ENCODE data around the gene JMJD1C. TPM values are rescaled to one million over a fixed set of nuclear protein-coding genes. Genes with fewer than 3 reads are reported as not detected.

The JMJD1C gene
- total RNA-seq, 1 experiment from 2014 or later = 62.5 TPM

DNA sequence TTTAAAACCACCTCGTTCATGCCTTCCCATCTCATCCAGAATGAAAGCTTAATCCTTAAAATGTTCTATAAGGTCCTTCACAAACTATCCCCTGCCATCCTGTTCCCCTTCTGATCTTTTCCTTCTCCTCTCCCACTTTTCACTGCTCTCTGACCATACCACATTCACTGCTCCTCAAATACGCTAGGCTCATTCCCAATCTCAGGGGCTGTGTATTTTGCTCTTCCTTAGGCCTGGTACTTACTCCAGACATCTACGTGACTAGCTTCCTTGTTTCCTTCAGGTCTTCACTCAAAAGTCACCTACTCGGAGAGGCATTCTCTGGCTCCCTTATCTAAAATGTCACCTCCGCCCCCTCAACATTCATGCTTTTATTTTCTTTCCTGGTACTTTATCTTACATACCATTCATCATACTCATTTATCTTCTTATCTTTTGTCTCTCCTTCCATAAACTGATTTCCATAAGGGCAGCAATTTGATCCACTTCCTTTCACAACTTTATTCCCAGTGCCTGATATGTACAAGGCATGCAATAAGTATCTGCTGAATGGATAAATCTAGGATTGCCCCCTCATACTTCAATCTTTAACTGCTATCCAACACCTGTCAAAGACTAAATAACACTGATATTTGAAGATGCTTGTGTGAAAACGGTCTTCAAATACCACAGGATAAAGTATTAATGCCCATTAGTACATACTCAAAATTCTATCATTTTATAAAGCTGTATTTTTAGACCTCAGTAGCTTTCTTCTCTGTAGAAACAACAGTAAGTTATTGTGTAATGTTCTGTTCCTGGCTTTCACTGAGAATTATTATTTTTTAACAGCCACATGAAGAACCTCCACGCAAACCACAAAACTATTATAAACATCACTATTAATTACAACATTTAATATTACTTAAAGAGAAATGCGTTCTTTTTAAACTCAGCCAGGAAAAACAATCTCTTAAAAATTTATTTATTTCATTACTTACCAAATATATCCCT lies 27.0 kb downstream of the JMJD1C start:
- Histone ChIP-seq H3K4me3 (no peak overlapping the region), H3K36me3 (0 out of 2 replicates have a peak, but pooled peaks cover 2% of the 10 kb centered on the region), H3K9me3 (replicated peaks) (no peaks in the 10 kb centered on the region), H3K4me1 (replicated peaks) (peaks cover 4% of the 10 kb centered on the region; the same call in 1 of the 2 replicates), H3K27me3 (replicated peaks) (no peaks in the 10 kb centered on the region), H3K27ac (no peak overlapping the region)
- DNase-seq (ENCODE audit: low read depth in 1 of 2, low spot score in 2 of 2) = no peak

DNA sequence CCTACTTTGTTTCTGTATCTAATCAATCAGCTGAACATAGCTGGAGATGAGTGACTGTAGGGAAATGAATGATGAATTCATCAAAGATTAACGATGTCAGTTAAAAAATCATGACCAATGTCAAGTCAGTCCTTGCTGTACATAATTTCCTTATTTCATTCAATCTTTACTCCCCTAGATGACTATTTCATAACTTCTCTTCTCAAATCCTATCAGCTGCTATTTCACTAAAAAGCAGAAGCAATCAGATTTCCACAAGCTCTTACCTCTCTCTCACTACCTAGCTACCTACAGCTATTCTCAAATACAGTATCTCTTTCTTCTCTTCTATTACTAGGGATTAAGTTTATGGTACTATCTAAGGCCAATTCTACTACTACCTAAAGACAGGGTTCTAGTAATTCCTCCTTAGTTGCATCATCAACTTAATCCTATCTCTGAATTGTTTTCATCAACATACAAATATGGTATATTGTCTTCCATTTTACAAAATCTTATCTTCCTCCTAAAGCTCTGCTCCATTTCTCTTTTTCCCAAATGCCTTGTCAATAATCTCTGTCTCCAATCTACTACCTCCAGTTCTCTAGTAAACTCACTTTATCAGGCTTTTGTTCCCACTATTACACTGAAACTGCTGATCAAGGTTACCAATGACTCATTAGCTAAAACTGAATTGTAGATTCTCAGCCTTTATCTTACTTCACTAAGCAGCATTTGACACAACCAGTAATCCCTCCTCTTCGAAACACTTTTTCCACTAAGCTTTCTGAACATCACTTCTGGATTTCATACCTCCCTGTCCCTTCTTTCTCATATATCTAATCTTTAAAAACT lies 28.4 kb downstream of the JMJD1C start:
- H3K4me1 ChIP-seq (replicated peaks) = peaks cover 8% of the 10 kb centered on the region
- DNase-seq (ENCODE audit: low read depth in 1 of 2, low spot score in 2 of 2) = no peak
- no peaks in the 10 kb centered on the region for H3K27me3 ChIP-seq (replicated peaks)
- H3K4me3 ChIP-seq = no peak overlapping the region
- no peaks in the 10 kb centered on the region for H3K36me3 ChIP-seq
- H3K27ac ChIP-seq = no peak overlapping the region
- H3K9me3 ChIP-seq (replicated peaks) = no peaks in the 10 kb centered on the region

DNA sequence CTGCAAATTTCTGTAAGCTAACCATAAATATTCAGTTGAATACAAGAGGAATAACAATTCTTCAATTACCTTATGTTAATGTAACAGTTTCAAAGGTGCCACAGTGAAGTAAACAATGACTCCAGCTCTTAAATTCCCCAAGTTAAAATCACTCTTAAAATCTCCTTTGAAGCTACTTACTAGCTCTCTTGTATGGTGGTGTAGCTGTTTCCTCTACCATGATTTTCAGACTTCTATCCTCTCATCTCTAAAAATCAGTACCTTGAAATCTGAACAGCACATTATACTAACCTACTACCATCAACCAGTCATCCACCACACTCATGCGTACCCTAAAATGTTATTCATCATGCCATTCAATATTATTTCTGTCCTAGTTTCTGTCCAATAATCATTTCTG lies 29.6 kb downstream of the JMJD1C start:
- no peaks in the 10 kb centered on the region for H3K9me3 ChIP-seq (replicated peaks)
- no peak overlapping the region for H3K27ac ChIP-seq
- H3K4me1 ChIP-seq (replicated peaks) = peaks cover 11% of the 10 kb centered on the region
- H3K27me3 ChIP-seq (replicated peaks) = no peaks in the 10 kb centered on the region
- no peak for DNase-seq (ENCODE audit: low read depth in 1 of 2, low spot score in 2 of 2)
- H3K4me3 ChIP-seq = no peak overlapping the region
- H3K36me3 ChIP-seq = no peaks in the 10 kb centered on the region

DNA sequence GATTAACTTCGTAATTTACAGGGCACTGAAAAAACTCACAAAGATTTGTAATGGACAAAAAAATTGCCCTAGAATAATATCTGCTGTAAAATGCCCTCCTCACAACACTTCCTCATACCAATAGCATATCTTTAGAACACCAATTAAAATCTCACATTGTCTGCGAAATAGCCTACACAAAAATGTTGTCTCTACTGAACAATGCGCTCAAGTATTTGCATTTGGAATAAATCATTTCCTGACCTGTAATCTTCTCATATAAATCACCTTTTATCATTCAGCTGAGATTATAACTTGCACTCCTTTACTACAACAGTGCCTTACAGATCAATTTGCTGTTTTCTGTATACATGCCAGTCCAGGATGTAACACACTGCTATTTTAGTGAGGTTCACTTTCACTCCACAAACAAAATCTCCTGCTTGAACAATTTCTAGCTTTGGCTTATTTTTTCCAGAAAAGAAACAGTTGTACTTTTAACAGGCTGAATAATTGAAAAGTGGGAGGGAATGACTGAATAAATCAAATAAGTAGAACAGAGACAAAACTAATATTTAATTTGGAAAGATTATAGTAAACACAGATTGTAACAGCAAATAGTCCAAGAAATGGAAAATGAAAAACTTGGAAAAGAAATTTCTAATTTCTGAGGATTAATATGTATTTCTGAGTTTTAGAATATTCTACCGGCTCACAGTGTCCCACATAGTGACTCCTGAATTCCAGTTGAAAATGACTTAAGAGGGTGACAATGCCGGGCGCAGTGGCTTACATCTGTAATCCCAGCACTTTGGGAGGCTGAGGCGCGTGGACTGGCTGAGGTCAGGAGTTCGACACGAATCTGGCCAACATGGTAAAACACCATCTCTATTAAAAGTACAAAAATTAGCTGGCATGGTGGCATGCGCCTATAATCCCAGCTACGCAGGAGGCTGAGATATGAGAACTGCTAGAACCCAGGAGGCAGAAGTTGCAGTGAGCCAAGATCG lies 30.6 kb downstream of the JMJD1C start:
- H3K9me3 ChIP-seq (replicated peaks) = no peaks in the 10 kb centered on the region
- H3K4me3 ChIP-seq = no peak overlapping the region
- no peak for DNase-seq (ENCODE audit: low read depth in 1 of 2, low spot score in 2 of 2)
- H3K27me3 ChIP-seq (replicated peaks) = no peaks in the 10 kb centered on the region
- peaks cover 19% of the 10 kb centered on the region for H3K4me1 ChIP-seq (replicated peaks)
- H3K27ac ChIP-seq = no peak overlapping the region
- H3K36me3 ChIP-seq = no peaks in the 10 kb centered on the region

DNA sequence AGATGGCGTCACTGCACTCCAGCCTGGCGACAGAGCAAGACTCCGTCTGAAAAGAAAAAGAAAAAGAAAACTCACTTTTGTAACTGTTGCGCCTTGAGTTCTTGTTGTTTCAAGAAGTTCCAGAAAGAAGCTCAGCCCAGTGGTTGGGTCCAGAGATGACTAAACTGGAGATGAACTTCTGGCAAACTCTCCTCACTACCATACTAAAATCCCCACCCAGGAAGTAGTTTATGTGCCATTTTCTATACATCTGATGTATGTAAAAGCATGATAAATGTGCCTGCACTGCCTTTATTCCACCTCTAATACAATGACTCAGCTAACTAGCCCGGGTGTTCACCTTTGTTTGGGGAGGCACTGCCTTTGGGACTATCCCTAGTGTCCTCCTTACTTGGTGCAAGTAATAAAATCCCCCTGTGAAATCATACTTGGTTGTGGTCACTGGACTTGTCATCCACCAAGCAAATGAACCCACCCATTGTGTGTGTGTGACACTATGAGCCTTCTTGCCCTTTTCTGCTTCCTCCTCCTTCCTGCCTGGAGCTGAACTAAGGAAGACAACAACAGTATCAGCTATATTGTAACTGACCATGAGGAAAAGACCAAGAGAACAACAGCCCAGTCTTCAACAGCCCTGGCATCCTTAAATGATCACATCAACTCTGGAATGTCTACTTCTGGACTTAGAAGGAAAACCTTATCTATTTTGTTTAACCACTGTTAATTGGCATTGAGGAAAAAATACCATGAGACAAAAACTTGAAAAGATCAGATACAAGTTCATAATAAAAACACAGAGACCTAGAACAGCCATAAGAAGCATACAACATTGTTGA lies 33.6 kb downstream of the JMJD1C start:
- Histone ChIP-seq H3K27ac (no peak overlapping the region), H3K27me3 (replicated peaks) (no peaks in the 10 kb centered on the region), H3K4me3 (no peak overlapping the region), H3K9me3 (replicated peaks) (no peaks in the 10 kb centered on the region), H3K4me1 (replicated peaks) (peaks cover 16% of the 10 kb centered on the region), H3K36me3 (no peaks in the 10 kb centered on the region; the same call in 1 of the 2 replicates)
- peak in 1 of 2 experiments; percentile 6 for DNase-seq (ENCODE audit: low read depth in 1 of 2, low spot score in 2 of 2)

DNA sequence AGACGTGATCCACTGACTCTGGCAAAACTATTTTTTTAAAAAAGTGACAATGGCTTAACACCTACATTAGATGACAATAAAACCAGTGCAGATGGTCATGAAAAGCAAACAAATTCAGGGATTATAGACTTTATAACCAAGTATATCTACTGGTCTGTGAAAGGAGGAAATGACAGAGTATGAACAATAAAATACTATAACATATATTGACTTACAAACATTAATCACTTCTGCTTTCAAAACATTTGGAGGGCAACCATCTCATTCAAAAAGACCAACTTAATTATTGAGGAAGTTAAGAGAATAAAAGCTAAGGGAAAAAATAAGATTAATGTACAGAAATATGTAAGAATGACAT lies 34.8 kb downstream of the JMJD1C start:
- no peaks in the 10 kb centered on the region for H3K9me3 ChIP-seq (replicated peaks)
- no peaks in the 10 kb centered on the region; the same call in 1 of the 2 replicates for H3K36me3 ChIP-seq
- no peak for DNase-seq (ENCODE audit: low read depth in 1 of 2, low spot score in 2 of 2)
- no peak overlapping the region for H3K27ac ChIP-seq
- H3K4me3 ChIP-seq = no peak overlapping the region
- H3K27me3 ChIP-seq (replicated peaks) = no peaks in the 10 kb centered on the region
- peaks cover 16% of the 10 kb centered on the region for H3K4me1 ChIP-seq (replicated peaks)

DNA sequence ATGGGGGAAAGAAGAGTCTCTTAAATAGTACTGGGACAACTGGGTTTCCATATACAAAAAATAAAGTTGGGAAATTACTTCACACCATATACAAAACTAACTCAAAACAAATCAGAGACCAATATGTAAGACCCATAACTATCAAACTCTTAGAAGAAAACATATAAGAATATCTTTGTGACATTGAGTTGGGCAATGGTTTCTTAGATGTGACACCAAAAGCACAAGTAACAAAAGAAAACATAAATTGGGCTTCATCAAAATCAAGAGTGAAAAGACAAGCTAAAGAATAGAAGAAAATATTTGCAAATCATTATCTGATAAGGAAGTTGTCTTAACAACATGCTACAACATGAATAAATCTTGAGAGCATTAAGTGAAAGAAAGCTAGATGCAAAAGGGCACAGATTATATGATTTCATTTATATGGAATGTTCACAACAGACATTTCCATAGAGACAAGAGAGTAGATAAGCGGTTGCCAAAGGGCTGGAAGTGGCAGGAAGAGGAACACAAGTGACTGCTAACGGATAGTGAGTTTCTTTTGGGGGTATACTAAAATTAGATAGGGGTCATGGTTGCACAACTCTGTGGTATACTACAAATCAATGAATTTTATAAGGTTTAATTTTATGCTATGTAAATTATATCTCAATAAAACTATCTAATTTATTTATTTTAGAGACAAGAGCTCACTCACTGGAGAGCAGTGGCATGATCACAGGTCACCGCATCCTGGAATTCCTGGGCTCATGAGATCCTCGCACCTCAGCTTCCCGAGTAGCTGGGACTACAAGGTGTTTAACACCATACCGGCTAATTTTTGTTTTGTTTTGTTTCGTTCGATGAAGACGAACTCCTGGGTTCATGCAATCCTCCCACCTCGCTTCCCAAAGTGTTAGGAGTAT lies 35.4 kb downstream of the JMJD1C start:
- no peaks in the 10 kb centered on the region; the same call in 1 of the 2 replicates for H3K36me3 ChIP-seq
- H3K27me3 ChIP-seq (replicated peaks) = no peaks in the 10 kb centered on the region
- H3K4me1 ChIP-seq (replicated peaks) = peaks cover 16% of the 10 kb centered on the region
- no peaks in the 10 kb centered on the region for H3K9me3 ChIP-seq (replicated peaks)
- H3K4me3 ChIP-seq = no peak overlapping the region
- peak overlapping the region; percentile 0; the same call in 1 of the 2 replicates for H3K27ac ChIP-seq
- peak in 1 of 2 experiments; percentile 11 for DNase-seq (ENCODE audit: low read depth in 1 of 2, low spot score in 2 of 2)

DNA sequence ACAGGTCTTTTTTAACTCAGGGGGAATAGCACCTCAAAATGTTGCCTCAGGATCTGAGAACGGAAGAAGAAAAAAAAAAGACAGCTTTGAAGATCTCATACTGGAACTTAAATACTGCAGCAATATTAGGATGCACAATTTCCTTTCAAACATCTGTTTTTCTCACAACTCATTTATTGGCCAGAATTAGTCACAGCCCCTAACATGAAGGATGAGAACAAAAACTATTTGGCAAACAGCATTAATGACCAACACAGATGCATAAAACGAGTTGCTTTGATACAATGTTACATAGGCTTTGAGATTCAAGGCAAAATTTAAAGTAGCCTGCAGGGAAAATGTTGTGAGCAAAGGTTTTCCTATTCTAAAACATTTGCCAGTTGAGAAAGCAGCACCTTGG lies 36.5 kb downstream of the JMJD1C start:
- no peak for DNase-seq (ENCODE audit: low read depth in 1 of 2, low spot score in 2 of 2)
- Histone ChIP-seq H3K9me3 (replicated peaks) (no peaks in the 10 kb centered on the region), H3K4me1 (replicated peaks) (peaks cover 16% of the 10 kb centered on the region), H3K4me3 (no peak overlapping the region), H3K27me3 (replicated peaks) (no peaks in the 10 kb centered on the region), H3K36me3 (no peaks in the 10 kb centered on the region; the same call in 1 of the 2 replicates), H3K27ac (no peak overlapping the region)

DNA sequence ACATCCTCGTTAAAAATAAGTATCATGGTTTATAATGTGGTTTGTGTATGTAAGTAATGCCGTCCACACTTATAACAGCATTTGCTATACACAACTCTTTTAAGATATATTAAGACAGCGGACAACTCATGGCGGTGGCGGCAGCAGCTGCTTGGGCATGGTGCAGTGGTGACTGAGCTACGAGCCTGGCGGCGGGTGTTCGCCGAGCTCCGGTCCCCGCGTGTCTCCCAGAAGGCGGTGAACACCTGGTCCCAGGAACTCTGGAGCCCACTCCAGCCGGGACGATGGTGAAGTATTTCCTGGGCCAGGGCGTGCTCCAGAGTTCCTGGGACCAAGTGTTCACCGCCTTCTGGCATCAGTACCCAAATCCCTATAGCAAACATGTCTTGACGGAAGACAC lies 38.8 kb downstream of the JMJD1C start:
- Histone ChIP-seq H3K9me3 (replicated peaks) (no peaks in the 10 kb centered on the region), H3K27me3 (replicated peaks) (no peaks in the 10 kb centered on the region), H3K4me1 (replicated peaks) (peaks cover 10% of the 10 kb centered on the region), H3K4me3 (no peak overlapping the region), H3K36me3 (no peaks in the 10 kb centered on the region; the same call in 1 of the 2 replicates), H3K27ac (no peak overlapping the region)
- DNase-seq (ENCODE audit: low read depth in 1 of 2, low spot score in 2 of 2) = no peak

DNA sequence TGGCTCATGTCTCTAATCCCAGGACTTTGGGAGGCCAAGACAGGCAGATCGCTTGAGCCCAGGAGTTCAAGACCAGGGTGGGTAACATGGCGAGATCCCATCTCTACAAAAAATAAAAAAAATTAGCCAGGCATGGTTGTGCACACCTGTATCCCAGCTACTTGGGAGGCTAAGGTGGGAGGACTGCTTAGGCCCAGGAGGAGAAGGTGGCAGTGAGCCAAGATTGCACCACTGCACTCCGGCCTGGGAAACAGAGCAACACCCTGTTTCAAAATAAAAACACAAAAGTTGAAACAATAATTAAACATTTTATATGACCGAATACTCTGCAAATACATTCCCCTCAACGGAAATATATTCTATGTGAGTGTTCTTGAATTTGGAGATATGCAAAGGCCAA lies 40.3 kb downstream of the JMJD1C start:
- no peaks in the 10 kb centered on the region for H3K27me3 ChIP-seq (replicated peaks)
- DNase-seq (ENCODE audit: low read depth in 1 of 2, low spot score in 2 of 2) = no peak
- H3K4me3 ChIP-seq = no peak overlapping the region
- H3K36me3 ChIP-seq = no peaks in the 10 kb centered on the region; the same call in 1 of the 2 replicates
- H3K27ac ChIP-seq = no peak overlapping the region
- peaks cover 6% of the 10 kb centered on the region for H3K4me1 ChIP-seq (replicated peaks)
- no peaks in the 10 kb centered on the region for H3K9me3 ChIP-seq (replicated peaks)

DNA sequence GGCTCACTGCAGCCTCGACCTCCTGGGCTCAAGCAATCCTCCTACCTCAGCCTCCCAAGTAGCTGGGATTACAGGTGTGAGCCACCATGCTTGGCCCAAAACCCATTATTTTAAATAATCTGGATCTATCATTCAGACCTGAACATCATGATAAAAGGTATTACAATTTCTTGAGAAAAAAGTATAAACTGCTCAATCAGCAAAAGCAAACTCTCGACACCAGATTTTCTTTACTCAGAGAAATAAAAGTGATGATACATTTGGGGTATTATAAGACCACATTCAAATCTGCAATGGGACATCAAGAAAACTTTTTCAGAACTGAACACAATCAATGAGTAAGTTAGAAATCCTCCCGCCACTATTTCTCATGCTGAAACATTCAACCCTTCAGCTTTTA lies 41.2 kb downstream of the JMJD1C start:
- no peak for DNase-seq (ENCODE audit: low read depth in 1 of 2, low spot score in 2 of 2)
- H3K4me3 ChIP-seq = no peak overlapping the region

More for the DNA sequence above, 41.2 kb downstream of the JMJD1C start:
- Histone ChIP-seq H3K4me1 (replicated peaks) (no peaks in the 10 kb centered on the region), H3K36me3 (no peaks in the 10 kb centered on the region; the same call in 1 of the 2 replicates), H3K27ac (no peak overlapping the region), H3K9me3 (replicated peaks) (no peaks in the 10 kb centered on the region), H3K27me3 (replicated peaks) (no peaks in the 10 kb centered on the region)

All from SJSA1 (cell line).